GM18507 (cell line): ENCODE measurements around the gene KHDC3L.

ENCODE experiments used
- DNase-seq: peaks from one replicate; pipeline ENCODE4 v3.0.0; 2011; ENCODE audit warnings: low read depth; ENCODE audit not compliant: insufficient read length; ENCODE audit errors: extremely low spot score
- FAIRE-seq: peaks from 2 replicates; lab custom pipeline; 2011; peaks lifted over from hg19 to GRCh38; lab: Jason Lieb, UNC

The KHDC3L gene

GRCh38 chr6:73362358-73362757, at the start of gene KHDC3L:
TSS of gene KHDC3L (plus strand) at chr6:73362658. CDS start at chr6:73362730, 72 bp downstream.
- FAIRE-seq (no peak), DNase-seq (no peak)

GRCh38 chr6:73314577-73315492, 47.6 kb upstream of the KHDC3L start:
- FAIRE-seq (no peak), DNase-seq (no peak)

- DNase-seq: no peak
- FAIRE-seq: no peak
These were observed 39.1 kb upstream of the KHDC3L start for GRCh38 chr6:73323323-73323722.

- no peak for FAIRE-seq
- no peak for DNase-seq
These were observed 36.8 kb upstream of the KHDC3L start for GRCh38 chr6:73325656-73326055.

- no peak for FAIRE-seq
These were observed 33.7 kb upstream of the KHDC3L start for GRCh38 chr6:73328790-73329189.

GRCh38 chr6:73329201-73329600, 33.3 kb upstream of the KHDC3L start:
- FAIRE-seq (no peak), DNase-seq (no peak)

More at GRCh38 chr6:73328790-73329189, 33.7 kb upstream of the KHDC3L start:
- no peak for DNase-seq

- FAIRE-seq (no peak), DNase-seq (no peak)
These were observed 23.1 kb upstream of the KHDC3L start for GRCh38 chr6:73339340-73339739.

GRCh38 chr6:73340048-73340447, 22.4 kb upstream of the KHDC3L start:
- FAIRE-seq: no peak

GRCh38 chr6:73341335-73341734, 21.1 kb upstream of the KHDC3L start:
- DNase-seq (no peak), FAIRE-seq (no peak)

More at GRCh38 chr6:73340048-73340447, 22.4 kb upstream of the KHDC3L start:
- no peak for DNase-seq

- FAIRE-seq (no peak), DNase-seq (no peak)
These were observed 20.3 kb upstream of the KHDC3L start for GRCh38 chr6:73342174-73342573.

GRCh38 chr6:73343164-73343563, 19.3 kb upstream of the KHDC3L start:
- DNase-seq (no peak), FAIRE-seq (no peak)

GRCh38 chr6:73348550-73349204, 13.8 kb upstream of the KHDC3L start:
- FAIRE-seq: no peak

GRCh38 chr6:73349311-73349710, 13.1 kb upstream of the KHDC3L start:
- DNase-seq (no peak), FAIRE-seq (no peak)

More at GRCh38 chr6:73348550-73349204, 13.8 kb upstream of the KHDC3L start:
- no peak for DNase-seq

GRCh38 chr6:73353636-73354593, 8.5 kb upstream of the KHDC3L start, which contains the start of gene DPPA5:
TSS of gene DPPA5 (minus strand) at chr6:73354276. CDS start at chr6:73354225, 51 bp downstream.
- FAIRE-seq: no peak

GRCh38 chr6:73362869-73363536, 545 bp downstream of the KHDC3L start:
- no peak for DNase-seq
- no peak for FAIRE-seq

More at GRCh38 chr6:73353636-73354593, 8.5 kb upstream of the KHDC3L start, which contains the start of gene DPPA5:
- DNase-seq: no peak

- DNase-seq (no peak), FAIRE-seq (no peak)
These were observed 1.0 kb downstream of the KHDC3L start for GRCh38 chr6:73363537-73363875.

GRCh38 chr6:73364121-73364520, 1.7 kb downstream of the KHDC3L start:
- DNase-seq: no peak
- FAIRE-seq: no peak

- DNase-seq: no peak
- FAIRE-seq: no peak
These were observed 2.1 kb downstream of the KHDC3L start for GRCh38 chr6:73364549-73364948.

- no peak for DNase-seq
- FAIRE-seq: no peak
These were observed 5.4 kb downstream of the KHDC3L start for GRCh38 chr6:73367761-73368355.
